ENCODE results near the gene RIC1.

DNA sequence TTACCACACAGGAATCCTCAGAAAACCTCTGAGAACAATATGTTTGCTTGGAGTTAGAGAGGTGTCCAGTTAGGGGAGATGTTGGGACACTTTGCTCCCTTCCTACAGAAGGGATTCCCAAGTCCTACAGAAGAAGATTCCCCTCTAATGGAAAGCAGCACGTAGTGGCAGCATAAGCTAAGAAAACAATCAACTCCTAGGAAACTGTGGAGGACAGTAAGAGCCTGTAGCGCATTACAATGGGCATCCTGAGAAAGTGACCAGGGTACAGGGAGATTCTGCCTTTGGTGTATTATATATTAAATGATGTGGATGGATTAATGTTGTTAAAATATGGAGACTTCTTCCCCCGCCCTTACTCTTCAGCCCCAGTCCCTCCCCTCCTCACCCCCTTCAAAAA is 13.9 kb upstream of the RIC1 start:
- TF ChIP-seq, protein P1, sequence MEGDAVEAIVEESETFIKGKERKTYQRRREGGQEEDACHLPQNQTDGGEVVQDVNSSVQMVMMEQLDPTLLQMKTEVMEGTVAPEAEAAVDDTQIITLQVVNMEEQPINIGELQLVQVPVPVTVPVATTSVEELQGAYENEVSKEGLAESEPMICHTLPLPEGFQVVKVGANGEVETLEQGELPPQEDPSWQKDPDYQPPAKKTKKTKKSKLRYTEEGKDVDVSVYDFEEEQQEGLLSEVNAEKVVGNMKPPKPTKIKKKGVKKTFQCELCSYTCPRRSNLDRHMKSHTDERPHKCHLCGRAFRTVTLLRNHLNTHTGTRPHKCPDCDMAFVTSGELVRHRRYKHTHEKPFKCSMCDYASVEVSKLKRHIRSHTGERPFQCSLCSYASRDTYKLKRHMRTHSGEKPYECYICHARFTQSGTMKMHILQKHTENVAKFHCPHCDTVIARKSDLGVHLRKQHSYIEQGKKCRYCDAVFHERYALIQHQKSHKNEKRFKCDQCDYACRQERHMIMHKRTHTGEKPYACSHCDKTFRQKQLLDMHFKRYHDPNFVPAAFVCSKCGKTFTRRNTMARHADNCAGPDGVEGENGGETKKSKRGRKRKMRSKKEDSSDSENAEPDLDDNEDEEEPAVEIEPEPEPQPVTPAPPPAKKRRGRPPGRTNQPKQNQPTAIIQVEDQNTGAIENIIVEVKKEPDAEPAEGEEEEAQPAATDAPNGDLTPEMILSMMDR (conservative IDR thresholded peaks at IDR 0.05 in 1 of 2, IDR thresholded peaks at IDR 0.05 in 1 of 2; ENCODE audit: low read depth in 1 of 2, low read length in 2 of 2): no peak
- no peak for TF ChIP-seq EZH2 (IDR thresholded peaks at IDR 0.05; ENCODE audit: low read length, missing control alignments)
